SK-N-SH treated with all-trans-retinoic acid at 6 μM for 48 hours (cell line): Measurements from ENCODE around the gene DDX24.

Source experiments
- ATAC-seq: fragments of 200-7000 bp; cut with Tn5 transposase; 3 replicates; pipeline ENCODE4 v1.9.1; 2020; ENCODE audit warnings: mild to moderate bottlenecking, moderate library complexity
- ARNTL ChIP-seq: fragments of 450-650 bp; formaldehyde crosslinking; IDR thresholded peaks from 2 replicates; pipeline ENCODE4 v1.5.0; 2020; ENCODE audit warnings: low read depth, mild to moderate bottlenecking, moderate library complexity, borderline replicate concordance
- BACH2 ChIP-seq: fragments of 250-450 bp; sonication (Bioruptor Pico); IDR thresholded peaks from 2 replicates; pipeline ENCODE4 v1.9.0; 2021; ENCODE audit warnings: mild to moderate bottlenecking, borderline replicate concordance
- CSDC2 ChIP-seq: fragments of 250-450 bp; sonication (Bioruptor Pico); IDR thresholded peaks from 2 replicates; pipeline ENCODE4 v1.5.0; 2020; ENCODE audit warnings: mild to moderate bottlenecking, moderate library complexity
- CSRNP3 ChIP-seq: fragments of 250-450 bp; sonication (Bioruptor Pico); IDR thresholded peaks from 2 replicates; pipeline ENCODE4 v1.5.1; 2021; ENCODE audit warnings: mild to moderate bottlenecking, moderate library complexity
- ESRRG ChIP-seq: fragments of 250-450 bp; sonication (Bioruptor Pico); IDR thresholded peaks from 2 replicates; pipeline ENCODE4 v1.6.1; 2021; ENCODE audit warnings: mild to moderate bottlenecking
- GLIS3 ChIP-seq: fragments of 250-450 bp; sonication (Bioruptor Pico); IDR thresholded peaks from 2 replicates; pipeline ENCODE4 v1.5.0; 2020; ENCODE audit warnings: mild to moderate bottlenecking, moderate library complexity
- ISL1 ChIP-seq: fragments of 250-450 bp; sonication (Bioruptor Pico); IDR thresholded peaks from 2 replicates; pipeline ENCODE4 v2.1.2; 2022; ENCODE audit warnings: mild to moderate bottlenecking, moderate library complexity
- OSR1 ChIP-seq: fragments of 250-450 bp; sonication (Bioruptor Pico); IDR thresholded peaks from 2 replicates; pipeline ENCODE4 v1.8.0; 2022; ENCODE audit warnings: moderate library complexity, mild to moderate bottlenecking, inconsistent platforms
- POU6F1 ChIP-seq: fragments of 250-450 bp; sonication (Bioruptor Pico); IDR thresholded peaks from 2 replicates; pipeline ENCODE4 v1.8.0; 2021; ENCODE audit warnings: low read depth, mild to moderate bottlenecking, moderate library complexity, borderline replicate concordance
- PPARA ChIP-seq: fragments of 250-450 bp; sonication (Bioruptor Pico); IDR thresholded peaks from 2 replicates; pipeline ENCODE4 v1.5.0; 2020; ENCODE audit warnings: mild to moderate bottlenecking, borderline replicate concordance
- RARB ChIP-seq: fragments of 250-450 bp; sonication (Bioruptor Pico); IDR thresholded peaks from 2 replicates; pipeline ENCODE4 v1.8.0; 2021; ENCODE audit warnings: mild to moderate bottlenecking, moderate library complexity
- SNAI2 ChIP-seq: fragments of 250-450 bp; sonication (Bioruptor Pico); IDR thresholded peaks from 2 replicates; pipeline ENCODE4 v1.5.0; 2020; ENCODE audit warnings: mild to moderate bottlenecking, moderate library complexity
- TOX ChIP-seq: fragments of 250-450 bp; sonication (Bioruptor Pico); IDR thresholded peaks from 2 replicates; pipeline ENCODE4 v1.8.0; 2021; ENCODE audit warnings: mild to moderate bottlenecking, moderate library complexity, borderline replicate concordance
- ZC3H10 ChIP-seq: fragments of 250-450 bp; sonication (Bioruptor Pico); IDR thresholded peaks from 2 replicates; pipeline ENCODE4 v1.5.1; 2021; ENCODE audit warnings: mild to moderate bottlenecking, moderate library complexity
- ZFP3 ChIP-seq: fragments of 250-450 bp; sonication (Bioruptor Pico); IDR thresholded peaks from 2 replicates; pipeline ENCODE4 v1.5.0; 2020; ENCODE audit warnings: mild to moderate bottlenecking, moderate library complexity
- ZFP30 ChIP-seq: fragments of 450-650 bp; formaldehyde crosslinking; IDR thresholded peaks from 2 replicates; pipeline ENCODE4 v1.5.0; 2022; ENCODE audit warnings: mild to moderate bottlenecking, moderate library complexity
- ZNF70 ChIP-seq: fragments of 450-650 bp; formaldehyde crosslinking; IDR thresholded peaks from 2 replicates; pipeline ENCODE4 v1.5.0; 2020; ENCODE audit warnings: mild to moderate bottlenecking, moderate library complexity
- ZNF8 ChIP-seq: fragments of 450-650 bp; formaldehyde crosslinking; IDR thresholded peaks from 2 replicates; pipeline ENCODE4 v1.5.0; 2020; ENCODE audit warnings: mild to moderate bottlenecking, moderate library complexity
- TF ChIP-seq, protein P1 (sequence below): fragments of 250-450 bp; sonication (Bioruptor Pico); IDR thresholded peaks from 2 replicates; pipeline ENCODE4 v1.8.0; 2020; ENCODE audit warnings: mild to moderate bottlenecking, moderate library complexity, borderline replicate concordance
- TF ChIP-seq, protein P2 (sequence below): fragments of 250-450 bp; sonication (Bioruptor Pico); IDR thresholded peaks from 2 replicates; pipeline ENCODE4 v1.5.1; 2020; ENCODE audit warnings: low read depth, mild to moderate bottlenecking, moderate library complexity
- TF ChIP-seq, protein P3 (sequence below): fragments of 250-450 bp; sonication (Bioruptor Pico); IDR thresholded peaks from 2 replicates; pipeline ENCODE4 v1.5.0; 2020; ENCODE audit warnings: mild to moderate bottlenecking, moderate library complexity

Gene DDX24

DNA sequence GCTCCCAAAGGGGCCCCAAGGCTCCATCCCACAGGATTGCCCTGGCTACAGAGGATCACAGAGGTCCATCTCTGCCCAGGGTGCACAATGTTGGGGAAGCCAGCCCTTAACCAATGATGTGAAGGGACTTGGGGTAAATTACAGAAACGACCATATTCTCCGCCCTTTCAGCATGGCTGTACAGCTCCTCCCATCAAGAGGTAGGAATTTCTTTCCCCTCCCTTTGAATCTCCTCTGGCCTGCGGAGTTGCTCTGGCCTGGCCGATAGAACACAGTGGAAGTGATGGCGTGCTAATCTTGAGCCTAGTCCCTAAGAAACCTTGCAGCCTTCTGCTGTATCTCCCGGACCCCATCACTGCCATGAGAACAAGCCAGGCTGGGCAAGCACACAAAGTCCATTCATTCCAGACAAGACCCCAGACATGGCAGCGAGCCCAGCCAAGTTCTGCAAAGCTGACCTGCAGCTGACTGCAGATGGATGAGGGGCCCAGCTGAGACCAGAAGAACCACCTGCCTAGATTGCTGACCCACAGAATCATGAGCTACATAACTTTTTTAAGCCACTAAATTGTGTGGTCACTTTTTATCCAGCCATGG lies 22.6 kb upstream of the DDX24 start:
- TF ChIP-seq TOX (CRISPR knock-in tag) (no peak), ISL1 (CRISPR knock-in tag) (no peak), PPARA (no peak), ZNF70 (CRISPR knock-in tag) (no peak), CSDC2 (CRISPR knock-in tag) (no peak), GLIS3 (no peak), ARNTL (no peak), ZFP3 (CRISPR knock-in tag) (no peak), CSRNP3 (no peak), ZC3H10 (CRISPR knock-in tag) (no peak), POU6F1 (CRISPR knock-in tag) (no peak), OSR1 (CRISPR knock-in tag) (no peak), ZFP30 (CRISPR knock-in tag) (no peak), SNAI2 (CRISPR knock-in tag) (no peak), RARB (CRISPR knock-in tag) (no peak), ZNF8 (CRISPR knock-in tag) (no peak), ESRRG (CRISPR knock-in tag) (no peak)
- TF ChIP-seq, protein P1, sequence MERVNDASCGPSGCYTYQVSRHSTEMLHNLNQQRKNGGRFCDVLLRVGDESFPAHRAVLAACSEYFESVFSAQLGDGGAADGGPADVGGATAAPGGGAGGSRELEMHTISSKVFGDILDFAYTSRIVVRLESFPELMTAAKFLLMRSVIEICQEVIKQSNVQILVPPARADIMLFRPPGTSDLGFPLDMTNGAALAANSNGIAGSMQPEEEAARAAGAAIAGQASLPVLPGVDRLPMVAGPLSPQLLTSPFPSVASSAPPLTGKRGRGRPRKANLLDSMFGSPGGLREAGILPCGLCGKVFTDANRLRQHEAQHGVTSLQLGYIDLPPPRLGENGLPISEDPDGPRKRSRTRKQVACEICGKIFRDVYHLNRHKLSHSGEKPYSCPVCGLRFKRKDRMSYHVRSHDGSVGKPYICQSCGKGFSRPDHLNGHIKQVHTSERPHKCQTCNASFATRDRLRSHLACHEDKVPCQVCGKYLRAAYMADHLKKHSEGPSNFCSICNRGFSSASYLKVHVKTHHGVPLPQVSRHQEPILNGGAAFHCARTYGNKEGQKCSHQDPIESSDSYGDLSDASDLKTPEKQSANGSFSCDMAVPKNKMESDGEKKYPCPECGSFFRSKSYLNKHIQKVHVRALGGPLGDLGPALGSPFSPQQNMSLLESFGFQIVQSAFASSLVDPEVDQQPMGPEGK (CRISPR knock-in tag): no peak
- TF ChIP-seq, protein P2, sequence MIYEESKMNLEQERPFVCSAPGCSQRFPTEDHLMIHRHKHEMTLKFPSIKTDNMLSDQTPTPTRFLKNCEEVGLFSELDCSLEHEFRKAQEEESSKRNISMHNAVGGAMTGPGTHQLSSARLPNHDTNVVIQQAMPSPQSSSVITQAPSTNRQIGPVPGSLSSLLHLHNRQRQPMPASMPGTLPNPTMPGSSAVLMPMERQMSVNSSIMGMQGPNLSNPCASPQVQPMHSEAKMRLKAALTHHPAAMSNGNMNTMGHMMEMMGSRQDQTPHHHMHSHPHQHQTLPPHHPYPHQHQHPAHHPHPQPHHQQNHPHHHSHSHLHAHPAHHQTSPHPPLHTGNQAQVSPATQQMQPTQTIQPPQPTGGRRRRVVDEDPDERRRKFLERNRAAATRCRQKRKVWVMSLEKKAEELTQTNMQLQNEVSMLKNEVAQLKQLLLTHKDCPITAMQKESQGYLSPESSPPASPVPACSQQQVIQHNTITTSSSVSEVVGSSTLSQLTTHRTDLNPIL (CRISPR knock-in tag): no peak
- TF ChIP-seq, protein P3, sequence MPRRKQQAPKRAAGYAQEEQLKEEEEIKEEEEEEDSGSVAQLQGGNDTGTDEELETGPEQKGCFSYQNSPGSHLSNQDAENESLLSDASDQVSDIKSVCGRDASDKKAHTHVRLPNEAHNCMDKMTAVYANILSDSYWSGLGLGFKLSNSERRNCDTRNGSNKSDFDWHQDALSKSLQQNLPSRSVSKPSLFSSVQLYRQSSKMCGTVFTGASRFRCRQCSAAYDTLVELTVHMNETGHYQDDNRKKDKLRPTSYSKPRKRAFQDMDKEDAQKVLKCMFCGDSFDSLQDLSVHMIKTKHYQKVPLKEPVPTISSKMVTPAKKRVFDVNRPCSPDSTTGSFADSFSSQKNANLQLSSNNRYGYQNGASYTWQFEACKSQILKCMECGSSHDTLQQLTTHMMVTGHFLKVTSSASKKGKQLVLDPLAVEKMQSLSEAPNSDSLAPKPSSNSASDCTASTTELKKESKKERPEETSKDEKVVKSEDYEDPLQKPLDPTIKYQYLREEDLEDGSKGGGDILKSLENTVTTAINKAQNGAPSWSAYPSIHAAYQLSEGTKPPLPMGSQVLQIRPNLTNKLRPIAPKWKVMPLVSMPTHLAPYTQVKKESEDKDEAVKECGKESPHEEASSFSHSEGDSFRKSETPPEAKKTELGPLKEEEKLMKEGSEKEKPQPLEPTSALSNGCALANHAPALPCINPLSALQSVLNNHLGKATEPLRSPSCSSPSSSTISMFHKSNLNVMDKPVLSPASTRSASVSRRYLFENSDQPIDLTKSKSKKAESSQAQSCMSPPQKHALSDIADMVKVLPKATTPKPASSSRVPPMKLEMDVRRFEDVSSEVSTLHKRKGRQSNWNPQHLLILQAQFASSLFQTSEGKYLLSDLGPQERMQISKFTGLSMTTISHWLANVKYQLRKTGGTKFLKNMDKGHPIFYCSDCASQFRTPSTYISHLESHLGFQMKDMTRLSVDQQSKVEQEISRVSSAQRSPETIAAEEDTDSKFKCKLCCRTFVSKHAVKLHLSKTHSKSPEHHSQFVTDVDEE (CRISPR knock-in tag): no peak
- ATAC-seq: no peak

DNA sequence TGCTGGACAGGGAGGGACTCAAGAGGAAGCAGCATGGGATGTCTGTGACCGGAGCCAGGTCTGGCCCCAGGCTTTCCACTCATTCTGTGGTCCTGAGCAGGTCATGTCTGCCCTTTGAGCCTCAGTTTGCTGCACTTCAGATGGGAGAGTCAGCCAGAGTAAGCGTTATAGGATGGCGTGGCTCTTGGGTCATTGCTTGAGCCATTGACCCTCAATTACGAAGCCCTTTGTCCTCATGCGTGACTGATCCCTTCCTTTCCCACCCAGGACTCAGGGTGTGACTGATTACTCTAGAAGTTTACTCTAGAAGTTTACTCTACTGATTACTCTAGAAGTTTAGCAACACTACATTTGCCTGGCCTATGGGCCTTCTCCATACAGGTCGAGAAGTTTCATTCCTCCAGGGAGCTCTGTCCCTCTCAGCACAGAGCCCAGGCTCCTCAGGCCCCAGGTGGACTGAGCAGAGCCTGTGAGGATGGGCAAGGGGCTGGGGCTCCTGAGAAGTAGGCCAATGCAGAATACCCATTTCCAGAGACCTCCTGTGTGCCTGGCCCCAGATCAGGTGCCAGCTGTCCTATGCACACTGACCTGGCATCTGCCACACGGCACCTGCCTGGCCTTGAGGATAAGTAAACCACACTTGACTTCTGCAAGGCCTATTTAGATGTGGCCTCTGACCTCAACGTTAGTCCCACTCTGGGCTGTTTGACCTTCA lies 21.9 kb upstream of the DDX24 start:
- TF ChIP-seq ZNF8 (CRISPR knock-in tag) (no peak), BACH2 (no peak), ZC3H10 (CRISPR knock-in tag) (no peak)
- TF ChIP-seq, protein P3 (CRISPR knock-in tag): no peak

More for the DNA sequence above, 21.9 kb upstream of the DDX24 start:
- ATAC-seq: no peak
